ENCODE results near the gene INPP5A.

DNA sequence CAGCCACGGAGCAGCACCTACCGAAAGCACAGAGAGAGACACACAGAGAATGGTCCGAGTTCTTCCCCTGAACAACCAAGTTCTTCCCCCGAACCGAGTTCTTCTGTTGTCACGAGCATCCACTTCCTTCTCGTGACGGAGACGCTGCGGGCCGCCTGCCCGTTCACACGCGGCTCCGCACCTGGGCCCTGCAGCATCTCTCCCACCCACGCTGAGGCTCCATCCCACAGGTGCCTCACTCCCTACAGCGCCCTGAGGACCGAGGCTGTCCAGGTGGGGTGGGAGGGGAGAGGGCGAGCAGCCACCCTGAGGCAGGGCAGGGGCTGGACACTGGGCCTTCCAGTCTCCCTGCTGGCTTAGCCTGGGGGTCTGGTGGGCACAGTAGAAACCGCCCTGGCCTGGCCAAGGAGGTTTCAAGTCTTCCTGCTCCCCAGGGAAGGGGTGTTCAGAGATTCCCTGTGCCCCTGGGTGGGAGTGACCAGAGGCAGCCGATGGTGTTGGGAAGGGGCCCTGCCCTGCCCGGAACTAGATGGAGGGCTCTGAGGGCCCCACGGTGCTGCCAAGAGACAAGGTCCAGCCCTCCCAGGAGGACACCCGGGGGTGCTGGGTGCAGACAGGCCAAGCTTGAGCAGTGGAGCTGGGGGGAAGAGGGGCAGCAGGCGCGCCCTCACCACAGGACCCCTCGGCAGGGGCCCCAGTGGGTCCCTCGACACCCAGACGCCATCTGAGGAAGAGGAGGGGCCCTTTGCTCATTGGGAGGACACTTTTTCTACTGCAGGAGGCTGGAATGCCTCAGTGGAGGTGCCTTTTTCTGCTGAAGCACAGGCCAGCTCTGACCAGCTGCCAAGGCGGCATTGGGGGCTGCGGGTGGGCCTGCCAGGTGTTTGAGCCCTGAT, 253.6 kb downstream of the INPP5A start:
- TF ChIP-seq CTCF (IDR thresholded peaks at IDR 0.05) (no peak), POLR2A (IDR thresholded peaks at IDR 0.05) (no peak)

All from lower leg skin (tissue), 3 donors.